ENCODE results near the gene ELF1. TPM values are rescaled to one million over a fixed set of nuclear protein-coding genes. Genes with fewer than 3 reads are reported as not detected.

The ELF1 gene
- total and polyA plus RNA-seq, 10 of the 15 experiments (the other 5 are each of a cell fraction or from before 2014, with no cell fraction given): 43.3 to 97.6 (median 55.7) TPM

- TF ChIP-seq BCLAF1 (IDR thresholded peaks at IDR 0.05) (no peak), CHD2 (IDR thresholded peaks at IDR 0.05; ENCODE audit: borderline replicate concordance, low read depth, low read length) (no peak), BMI1 (IDR thresholded peaks at IDR 0.05; ENCODE audit: borderline replicate concordance) (no peak), SREBF2 (IDR thresholded peaks at IDR 0.05; ENCODE audit: low read length) (no peak), TAF1 (IDR thresholded peaks at IDR 0.05; ENCODE audit: borderline replicate concordance, low read depth, low read length) (no peak), ZBTB11 (CRISPR knock-in tag; IDR thresholded peaks at IDR 0.05) (no peak), ZNF274 (IDR thresholded peaks at IDR 0.05; ENCODE audit: insufficient read depth, insufficient read length) (no peak), SUZ12 (IDR thresholded peaks at IDR 0.05; ENCODE audit: unreplicated experiment) (no peak)
Observed at GRCh38 chr13:41006306-41006705, 12.8 kb downstream of the ELF1 start (continued).
